ENCODE results near the gene SYNCRIP. TPM values are rescaled to one million over a fixed set of nuclear protein-coding genes. Genes with fewer than 3 reads are reported as not detected.

SYNCRIP gene
- total and polyA plus RNA-seq, 2 of the 13 experiments (the other 11 are each of a cell fraction or from before 2014, with no cell fraction given) = 8.1 to 112 TPM

DNA sequence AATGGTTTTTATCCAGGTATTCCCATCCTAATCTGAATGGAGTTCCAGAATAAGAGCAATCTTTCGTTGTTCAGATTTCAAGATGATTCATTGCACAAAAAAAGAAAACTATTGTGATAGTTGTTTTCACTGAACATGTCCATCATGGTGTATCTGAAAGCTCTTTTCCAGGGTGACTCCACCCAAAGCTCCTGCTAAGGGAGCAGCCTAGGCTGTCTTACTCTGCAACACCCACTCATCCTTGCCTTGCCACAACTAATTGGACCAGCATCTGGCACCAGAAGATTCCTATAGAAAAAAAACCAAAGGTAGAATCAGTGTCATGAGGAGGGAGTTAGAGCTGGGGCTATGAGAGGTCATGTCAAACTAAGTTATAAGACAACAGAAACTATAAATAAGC lies 7.9 kb upstream of the SYNCRIP start:
- no peaks in the 10 kb centered on the region for H3K9me3 ChIP-seq (ENCODE audit: low read length)
- intact Hi-C loops (cut with micrococcal nuclease; ENCODE audit: unreplicated experiment) (no loop called here), in situ Hi-C loops (cut with HindIII; ENCODE audit: extremely low pct_ligation_motif_present, low pct_unique_long_range_greater_than_20kb) (no loop called here)
- H3K9ac ChIP-seq (ENCODE audit: insufficient read depth, low read depth, low read length) = no peak overlapping the region
- H2AFZ ChIP-seq (ENCODE audit: low read length) = no peak overlapping the region
- BruUV-seq (replicated peaks) = no TSS peak
- H3K36me3 ChIP-seq (replicated peaks in 1 of 2; ENCODE audit: control insufficient read depth in 1 of 2, insufficient read depth in 2 of 2, low read length in 2 of 2) = no peaks in the 10 kb centered on the region
- no peak for TF ChIP-seq ZFYVE20 (CRISPR knock-in tag; IDR thresholded peaks at IDR 0.05; ENCODE audit: borderline replicate concordance, low read depth)
- TF ChIP-seq MXD4 (CRISPR knock-in tag; IDR thresholded peaks at IDR 0.05) = no peak
- TF ChIP-seq NCOA5 (CRISPR knock-in tag; IDR thresholded peaks at IDR 0.05) = no peak
- H3K27me3 ChIP-seq (ENCODE audit: control insufficient read depth in 1 of 2, insufficient read depth in 2 of 2, low read length in 2 of 2) = no peaks in the 10 kb centered on the region
- 0 out of 2 replicates have a peak, but pooled peaks cover 2% of the 10 kb centered on the region for H3K4me1 ChIP-seq (ENCODE audit: insufficient read depth, low read length)
- no peak for FAIRE-seq
- H3K79me2 ChIP-seq (ENCODE audit: insufficient read depth, low read length) = no peaks in the 10 kb centered on the region
- CTCF ChIA-PET (ENCODE audit: low intra/inter-chr PET ratio, low total read pairs) = no interaction called here
- no peak overlapping the region for H3K4me3 ChIP-seq (replicated peaks in 1 of 3; ENCODE audit: insufficient read depth in 1 of 3, low read depth in 2 of 3, low read length in 3 of 3)
- DNase-seq (ENCODE audit: low spot score) = no peak
- no peak for ATAC-seq
- H3K27ac ChIP-seq (ENCODE audit: extremely low read length, insufficient read depth, low read length) = no peak overlapping the region
- no peak overlapping the region for H3K4me2 ChIP-seq (ENCODE audit: low read depth, low read length)
- no peaks in the 10 kb centered on the region for H4K20me1 ChIP-seq (ENCODE audit: insufficient read depth, low read length)
- WGBS (ENCODE audit: low lambda C conversion rate) = 9% methylated on average over 1 of the region's 1 CpG
- POLR2A ChIA-PET = interaction anchor here (1.3 kb wide), 1 partner anchor 22 kb away, joined by 3 read pairs; no protein-coding TSS in a partner anchor

DNA sequence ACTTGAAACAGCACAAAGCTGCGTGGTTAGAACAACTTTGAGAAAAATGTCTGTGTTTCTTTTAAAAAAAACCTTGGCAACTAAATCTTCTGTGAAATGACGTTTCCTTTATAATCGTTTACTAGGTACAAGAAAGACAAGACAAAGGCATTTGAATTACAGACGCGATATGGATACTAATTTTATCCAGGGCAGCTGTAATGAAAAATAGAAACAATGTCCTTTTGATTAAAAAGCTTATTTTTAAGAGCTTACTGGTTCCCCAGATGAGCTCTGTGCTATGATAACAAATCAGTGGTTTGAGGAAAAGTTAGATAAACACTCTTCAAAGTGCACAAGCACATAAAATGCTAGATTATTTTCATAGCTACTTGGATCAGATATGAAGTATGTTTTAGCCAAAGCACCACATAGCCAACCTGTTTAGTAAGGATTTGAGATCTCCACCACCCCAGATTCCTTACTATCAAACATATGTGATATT lies 1.6 kb upstream of the SYNCRIP start:
- TF ChIP-seq ASH2L (IDR thresholded peaks at IDR 0.05; ENCODE audit: insufficient read length, low read depth, low read length) = peak; percentile 45
- TF ChIP-seq ZNF224 (CRISPR knock-in tag; IDR thresholded peaks at IDR 0.05) = no peak
- TF ChIP-seq, protein P1, sequence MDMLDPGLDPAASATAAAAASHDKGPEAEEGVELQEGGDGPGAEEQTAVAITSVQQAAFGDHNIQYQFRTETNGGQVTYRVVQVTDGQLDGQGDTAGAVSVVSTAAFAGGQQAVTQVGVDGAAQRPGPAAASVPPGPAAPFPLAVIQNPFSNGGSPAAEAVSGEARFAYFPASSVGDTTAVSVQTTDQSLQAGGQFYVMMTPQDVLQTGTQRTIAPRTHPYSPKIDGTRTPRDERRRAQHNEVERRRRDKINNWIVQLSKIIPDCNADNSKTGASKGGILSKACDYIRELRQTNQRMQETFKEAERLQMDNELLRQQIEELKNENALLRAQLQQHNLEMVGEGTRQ (IDR thresholded peaks at IDR 0.05; ENCODE audit: low read depth, low read length) = no peak
- TF ChIP-seq, protein P1 (CRISPR knock-in tag; IDR thresholded peaks at IDR 0.05; ENCODE audit: borderline replicate concordance) = peak; percentile 13; the same call in 1 of the 2 replicates
- CTCF ChIA-PET (ENCODE audit: low intra/inter-chr PET ratio, low total read pairs) = no interaction called here
- 0% methylated on average over 5 of the region's 5 CpGs for WGBS (ENCODE audit: low lambda C conversion rate)

More for the DNA sequence above, 1.6 kb upstream of the SYNCRIP start:
- intact Hi-C loops (cut with micrococcal nuclease; ENCODE audit: unreplicated experiment) = no loop called here
- POLR2A ChIA-PET = interaction anchor here (0.8 to 5.1 kb wide), 14 partner anchors 8 to 240 kb away, joined by 3 to 245 read pairs (median 6); partner anchors contain the start of gene SNX14
- Histone ChIP-seq H3K27ac (ENCODE audit: extremely low read length, insufficient read depth, low read length) (peak overlapping the region; percentile 97), H3K79me2 (ENCODE audit: insufficient read depth, low read length) (peaks cover 35% of the 10 kb centered on the region), H3K36me3 (replicated peaks in 1 of 2; ENCODE audit: control insufficient read depth in 1 of 2, insufficient read depth in 2 of 2, low read length in 2 of 2) (peaks cover under 1 to 10% of the 10 kb centered on the region in 2 experiments; a peak in 4 of 5 replicates), H3K4me2 (ENCODE audit: low read depth, low read length) (peak overlapping the region; percentile 87), H3K4me1 (ENCODE audit: insufficient read depth, low read length) (peaks cover 24% of the 10 kb centered on the region), H3K9me3 (ENCODE audit: low read length) (no peaks in the 10 kb centered on the region), H2AFZ (ENCODE audit: low read length) (no peak overlapping the region), H3K27me3 (ENCODE audit: control insufficient read depth in 1 of 2, insufficient read depth in 2 of 2, low read length in 2 of 2) (no peaks in the 10 kb centered on the region; a peak in 1 of 5 replicates), H3K4me3 (replicated peaks in 1 of 3; ENCODE audit: insufficient read depth in 1 of 3, low read depth in 2 of 3, low read length in 3 of 3) (peak overlapping the region; percentile 58 to 78 (median 73)), H3K9ac (ENCODE audit: insufficient read depth, low read depth, low read length) (peak overlapping the region; percentile 88), H4K20me1 (ENCODE audit: insufficient read depth, low read length) (peaks cover 28% of the 10 kb centered on the region)
- BruUV-seq (replicated peaks) = TSS peak; percentile 97
- no peak for DNase-seq (ENCODE audit: low spot score)
- peak; percentile 4 for FAIRE-seq
- in situ Hi-C loops (cut with HindIII; ENCODE audit: extremely low pct_ligation_motif_present, low pct_unique_long_range_greater_than_20kb) = loop anchor here (5.0 kb wide), 1 partner anchor 33 kb away; no protein-coding TSS in a partner anchor
- no peak for ATAC-seq

Data from HepG2 (cell line).